Measurements from ENCODE around the gene PWWP2B.

GRCh38 chr10:132456881-132457280 lies 59.9 kb downstream of the PWWP2B start:
- TF ChIP-seq CTCF (IDR thresholded peaks at IDR 0.05 in 8 of 11, conservative IDR thresholded peaks at IDR 0.05 in 3 of 11) = no peak
- TF ChIP-seq POLR2A (IDR thresholded peaks at IDR 0.05) = no peak
- TF ChIP-seq POLR2AphosphoS5 (IDR thresholded peaks at IDR 0.05) = no peak
